Activated naive CD8-positive, alpha-beta T cell (primary cell): Measurements from ENCODE around the gene JAZF1.

Experiments
- H3K27ac Mint-ChIP-seq: one replicate; pipeline ENCODE4 v1.8.0; 2021; ENCODE audit warnings: mixed read lengths
- H3K27me3 Mint-ChIP-seq: one replicate; pipeline ENCODE4 v1.8.0; 2021; ENCODE audit warnings: mixed read lengths
- H3K36me3 Mint-ChIP-seq: one replicate; pipeline ENCODE4 v1.8.0; 2021; ENCODE audit warnings: mixed read lengths
- H3K4me1 Mint-ChIP-seq: one replicate; pipeline ENCODE4 v1.8.0; 2021; ENCODE audit warnings: low read depth, mixed read lengths
- H3K4me3 Mint-ChIP-seq: one replicate; pipeline ENCODE4 v1.8.0; 2021; ENCODE audit warnings: mild to moderate bottlenecking, mixed read lengths
- H3K9me3 Mint-ChIP-seq: one replicate; pipeline ENCODE4 v1.8.0; 2021; ENCODE audit warnings: low read depth, mixed read lengths

Gene JAZF1

GRCh38 chr7:28104811-28105210 is 75.8 kb downstream of the JAZF1 start:
- Mint-ChIP-seq H3K27me3 (no peaks in the 10 kb centered on the region), H3K36me3 (peaks cover 9% of the 10 kb centered on the region), H3K4me3 (no peak overlapping the region), H3K27ac (no peak overlapping the region), H3K9me3 (no peaks in the 10 kb centered on the region), H3K4me1 (no peaks in the 10 kb centered on the region)

GRCh38 chr7:28104041-28104541 is 76.5 kb downstream of the JAZF1 start:
- Mint-ChIP-seq H3K27ac (no peak overlapping the region), H3K36me3 (peaks cover 9% of the 10 kb centered on the region), H3K4me1 (no peaks in the 10 kb centered on the region), H3K27me3 (no peaks in the 10 kb centered on the region), H3K4me3 (no peak overlapping the region), H3K9me3 (no peaks in the 10 kb centered on the region)

GRCh38 chr7:28102797-28103196 is 77.8 kb downstream of the JAZF1 start:
- Mint-ChIP-seq H3K4me3 (no peak overlapping the region), H3K36me3 (peaks cover 4% of the 10 kb centered on the region), H3K27me3 (no peaks in the 10 kb centered on the region), H3K4me1 (no peaks in the 10 kb centered on the region), H3K9me3 (no peaks in the 10 kb centered on the region), H3K27ac (no peak overlapping the region)

- no peak overlapping the region for H3K27ac Mint-ChIP-seq
- H3K4me3 Mint-ChIP-seq, result no peak overlapping the region
- H3K27me3 Mint-ChIP-seq, result no peaks in the 10 kb centered on the region
- no peaks in the 10 kb centered on the region for H3K36me3 Mint-ChIP-seq
- no peaks in the 10 kb centered on the region for H3K9me3 Mint-ChIP-seq
- H3K4me1 Mint-ChIP-seq, result peaks cover 11% of the 10 kb centered on the region
Observed at GRCh38 chr7:28096713-28097112, 83.9 kb downstream of the JAZF1 start.

GRCh38 chr7:28095231-28095630 is 85.4 kb downstream of the JAZF1 start:
- no peak overlapping the region for H3K4me3 Mint-ChIP-seq
- no peaks in the 10 kb centered on the region for H3K9me3 Mint-ChIP-seq
- H3K27ac Mint-ChIP-seq, result no peak overlapping the region
- H3K4me1 Mint-ChIP-seq, result peaks cover 11% of the 10 kb centered on the region
- H3K36me3 Mint-ChIP-seq, result no peaks in the 10 kb centered on the region
- H3K27me3 Mint-ChIP-seq, result no peaks in the 10 kb centered on the region

- Mint-ChIP-seq H3K27ac (no peak overlapping the region), H3K4me1 (peaks cover 24% of the 10 kb centered on the region), H3K36me3 (no peaks in the 10 kb centered on the region), H3K27me3 (no peaks in the 10 kb centered on the region), H3K4me3 (no peak overlapping the region), H3K9me3 (no peaks in the 10 kb centered on the region)
Observed at GRCh38 chr7:28093623-28094232, 86.9 kb downstream of the JAZF1 start.

GRCh38 chr7:28091190-28091589 is 89.4 kb downstream of the JAZF1 start:
- Mint-ChIP-seq H3K4me3 (no peak overlapping the region), H3K27ac (no peak overlapping the region), H3K4me1 (peaks cover 17% of the 10 kb centered on the region), H3K36me3 (no peaks in the 10 kb centered on the region), H3K27me3 (no peaks in the 10 kb centered on the region), H3K9me3 (no peaks in the 10 kb centered on the region)

GRCh38 chr7:28088901-28089714 is 91.5 kb downstream of the JAZF1 start:
- H3K4me1 Mint-ChIP-seq, result peaks cover 17% of the 10 kb centered on the region
- no peaks in the 10 kb centered on the region for H3K9me3 Mint-ChIP-seq

GRCh38 chr7:28088032-28088431 is 92.6 kb downstream of the JAZF1 start:
- no peaks in the 10 kb centered on the region for H3K27me3 Mint-ChIP-seq
- peaks cover 17% of the 10 kb centered on the region for H3K4me1 Mint-ChIP-seq
- no peaks in the 10 kb centered on the region for H3K9me3 Mint-ChIP-seq
- H3K27ac Mint-ChIP-seq, result no peak overlapping the region
- no peak overlapping the region for H3K4me3 Mint-ChIP-seq
- H3K36me3 Mint-ChIP-seq, result no peaks in the 10 kb centered on the region

More at GRCh38 chr7:28088901-28089714, 91.5 kb downstream of the JAZF1 start:
- Mint-ChIP-seq H3K4me3 (no peak overlapping the region), H3K36me3 (no peaks in the 10 kb centered on the region), H3K27me3 (no peaks in the 10 kb centered on the region), H3K27ac (no peak overlapping the region)

- Mint-ChIP-seq H3K4me3 (no peak overlapping the region), H3K4me1 (peaks cover 17% of the 10 kb centered on the region), H3K36me3 (no peaks in the 10 kb centered on the region), H3K27ac (no peak overlapping the region), H3K27me3 (no peaks in the 10 kb centered on the region), H3K9me3 (no peaks in the 10 kb centered on the region)
Observed at GRCh38 chr7:28086198-28086597, 94.4 kb downstream of the JAZF1 start.

GRCh38 chr7:28083998-28084985 is 96.3 kb downstream of the JAZF1 start:
- H3K4me3 Mint-ChIP-seq, result no peak overlapping the region

GRCh38 chr7:28083164-28083997 is 97.2 kb downstream of the JAZF1 start:
- H3K9me3 Mint-ChIP-seq, result no peaks in the 10 kb centered on the region
- peaks cover 4% of the 10 kb centered on the region for H3K36me3 Mint-ChIP-seq
- H3K4me3 Mint-ChIP-seq, result no peak overlapping the region
- H3K27ac Mint-ChIP-seq, result no peak overlapping the region
- H3K27me3 Mint-ChIP-seq, result no peaks in the 10 kb centered on the region
- peaks cover 2% of the 10 kb centered on the region for H3K4me1 Mint-ChIP-seq

More at GRCh38 chr7:28083998-28084985, 96.3 kb downstream of the JAZF1 start:
- no peaks in the 10 kb centered on the region for H3K9me3 Mint-ChIP-seq
- H3K36me3 Mint-ChIP-seq, result peaks cover 4% of the 10 kb centered on the region
- peaks cover 9% of the 10 kb centered on the region for H3K4me1 Mint-ChIP-seq
- no peak overlapping the region for H3K27ac Mint-ChIP-seq
- H3K27me3 Mint-ChIP-seq, result no peaks in the 10 kb centered on the region

GRCh38 chr7:28082071-28082470 is 98.5 kb downstream of the JAZF1 start:
- H3K27ac Mint-ChIP-seq, result no peak overlapping the region

GRCh38 chr7:28081016-28081415 is 99.6 kb downstream of the JAZF1 start:
- peaks cover 4% of the 10 kb centered on the region for H3K4me1 Mint-ChIP-seq
- no peaks in the 10 kb centered on the region for H3K27me3 Mint-ChIP-seq
- H3K4me3 Mint-ChIP-seq, result no peak overlapping the region
- peaks cover 4% of the 10 kb centered on the region for H3K36me3 Mint-ChIP-seq
- no peak overlapping the region for H3K27ac Mint-ChIP-seq
- no peaks in the 10 kb centered on the region for H3K9me3 Mint-ChIP-seq

More at GRCh38 chr7:28082071-28082470, 98.5 kb downstream of the JAZF1 start:
- Mint-ChIP-seq H3K4me1 (peaks cover 4% of the 10 kb centered on the region), H3K9me3 (no peaks in the 10 kb centered on the region), H3K4me3 (no peak overlapping the region), H3K36me3 (peaks cover 4% of the 10 kb centered on the region), H3K27me3 (no peaks in the 10 kb centered on the region)
